Pancreas (tissue), 10 donors: ENCODE data around the gene CCDC51. TPM values are rescaled to one million over a fixed set of nuclear protein-coding genes. Genes with fewer than 3 reads are reported as not detected.

ENCODE experiments used
- ATAC-seq, 4 donors: fragments of 200-7000 bp; cut with Tn5 transposase; one replicate each; pipeline versions ENCODE4 v1.8.0 to v1.9.1; 2020; ENCODE audit warnings: mild to moderate bottlenecking in 4 of 4, moderate library complexity in 4 of 4
- DNase-seq, 6 donors: peaks; one replicate each; pipeline ENCODE4 v3.0.0-alpha.2; 2020
- FAIRE-seq: peaks from 2 replicates; lab custom pipeline; 2012; peaks lifted over from hg19 to GRCh38; lab: Jason Lieb, UNC
- H3K27ac ChIP-seq, 4 donors: fragments of 200-600 bp; sonication (generic); 1 replicate in 3 of 4; 2 replicates in 1 of 4; pipeline versions ENCODE4 v1.5.0 to v1.8.0; 2020
- H3K27me3 ChIP-seq, 4 donors: fragments of 200-600 bp; one replicate each; pipeline ENCODE4 v1.8.0; 2021
- H3K36me3 ChIP-seq, 3 donors: fragments of 200-600 bp; sonication (generic) in 1 of 3; one replicate each; pipeline versions ENCODE4 v1.5.0 to v1.8.0; 2020 to 2021
- H3K4me1 ChIP-seq, 3 donors: fragments of 200-600 bp; one replicate each; pipeline ENCODE4 v1.8.0; 2021
- H3K4me3 ChIP-seq, 4 donors: fragments of 200-600 bp; sonication (generic) in 2 of 4; one replicate each; pipeline versions ENCODE4 v1.5.0 to v1.8.0; 2020 to 2021
- H3K9me3 ChIP-seq, 4 donors: fragments of 200-600 bp; one replicate each; pipeline ENCODE4 v1.8.0; 2021
- WGBS, 2 donors: extraction: QIAGEN DNeasy Blood & Tissue Kit; methylation state at CpG; one replicate each; pipeline ENCODE4 v1.1.7; 2013; 5-methylcytosine and 5-hydroxymethylcytosine counted together
- intact Hi-C, 3 donors: fragments of 100-400 bp; cut with DNase I; formaldehyde crosslinking; loops; one replicate each; pipeline versions ENCODE4 v1.11.1 to v1.14.2; 2022
- polyA plus RNA-seq, 2 donors: library from polyadenylated mRNA; stranded (reverse); fragments of 200-250 nt; gene quantifications; one replicate each; pipeline ENCODE4 v1.2.3, GENCODE V29; 2013
- total RNA-seq, 6 donors: library from RNA; stranded (reverse); fragmentation: NEBNext Ultra II Directional in 4 of 6; extraction: Animal tissue kit (Norgen Biotek cat#: 25700) in 4 of 6; gene quantifications; one replicate each; pipeline versions ENCODE4 v1.2.1 to v1.2.4, GENCODE V29; 2021 to 2023
- TF ChIP-seq, protein P1 (sequence below), 4 donors: fragments of 200-600 bp; sonication (generic) in 3 of 4; IDR thresholded peaks; one replicate each; pipeline versions ENCODE4 v1.5.0 to v1.8.0; 2021; ENCODE audit warnings: antibody characterized with exemption in 4 of 4
- donor health status: healthy with polysubstance abuse.
- donor health status: DM: no; HTN: no; CAD: no; lungs with moderate emphysema.
- donor health status: DM: no; HTN: no; CAD: no.
- donor health status: control.
- donor health status: control.
- donor health status: Bipolar disorder and iron deficiency.
- donor health status: DM: yes; HTN: yes; CAD: no.
- donor health status: DM: no; HTN: no; CAD: no.
- donor health status: DM: no; HTN: no; CAD: no.
- donor health status: DM: yes; HTN: yes; CAD: no.

CCDC51 gene
- total and polyA plus RNA-seq, 8 donors = 1.6 to 5.8 (median 3.3) TPM

DNA sequence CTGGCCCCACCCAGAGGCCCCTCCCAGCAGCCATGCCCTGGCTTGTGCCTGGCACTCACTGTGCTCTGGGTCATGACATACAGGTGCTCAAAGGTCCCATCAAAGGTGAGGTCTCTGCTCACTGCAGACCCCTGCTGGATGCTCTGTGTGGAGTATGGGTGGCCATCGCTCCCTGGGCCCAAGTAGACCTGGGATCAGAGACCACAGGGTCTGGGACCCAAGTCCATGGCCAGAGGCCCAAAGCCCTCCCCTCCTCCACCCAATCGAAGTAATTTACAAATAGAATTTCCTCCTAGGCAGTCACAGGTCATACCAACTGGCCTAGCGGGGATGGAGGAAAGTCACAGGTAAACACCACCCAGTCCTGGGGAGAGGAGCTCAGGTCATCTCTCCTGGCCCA lies 17.6 kb downstream of the CCDC51 start:
- Histone ChIP-seq H3K27ac (no peak overlapping the region), H3K9me3 (no peaks in the 10 kb centered on the region), H3K27me3 (no peaks in the 10 kb centered on the region), H3K36me3 (peaks cover 0 to 18% (median 16%) of the 10 kb centered on the region in 3 donors), H3K4me3 (no peak overlapping the region), H3K4me1 (peaks cover 0 to 4% (median 0%) of the 10 kb centered on the region in 3 donors)
- FAIRE-seq = no peak
- no peak for ATAC-seq
- intact Hi-C loops = no loop called here
- WGBS, 2 donors = 65 to 74% methylated on average over 3 of the region's 3 CpGs
- DNase-seq = no peak
- TF ChIP-seq, protein P1, sequence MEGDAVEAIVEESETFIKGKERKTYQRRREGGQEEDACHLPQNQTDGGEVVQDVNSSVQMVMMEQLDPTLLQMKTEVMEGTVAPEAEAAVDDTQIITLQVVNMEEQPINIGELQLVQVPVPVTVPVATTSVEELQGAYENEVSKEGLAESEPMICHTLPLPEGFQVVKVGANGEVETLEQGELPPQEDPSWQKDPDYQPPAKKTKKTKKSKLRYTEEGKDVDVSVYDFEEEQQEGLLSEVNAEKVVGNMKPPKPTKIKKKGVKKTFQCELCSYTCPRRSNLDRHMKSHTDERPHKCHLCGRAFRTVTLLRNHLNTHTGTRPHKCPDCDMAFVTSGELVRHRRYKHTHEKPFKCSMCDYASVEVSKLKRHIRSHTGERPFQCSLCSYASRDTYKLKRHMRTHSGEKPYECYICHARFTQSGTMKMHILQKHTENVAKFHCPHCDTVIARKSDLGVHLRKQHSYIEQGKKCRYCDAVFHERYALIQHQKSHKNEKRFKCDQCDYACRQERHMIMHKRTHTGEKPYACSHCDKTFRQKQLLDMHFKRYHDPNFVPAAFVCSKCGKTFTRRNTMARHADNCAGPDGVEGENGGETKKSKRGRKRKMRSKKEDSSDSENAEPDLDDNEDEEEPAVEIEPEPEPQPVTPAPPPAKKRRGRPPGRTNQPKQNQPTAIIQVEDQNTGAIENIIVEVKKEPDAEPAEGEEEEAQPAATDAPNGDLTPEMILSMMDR (IDR thresholded peaks at IDR 0.05) = no peak

DNA sequence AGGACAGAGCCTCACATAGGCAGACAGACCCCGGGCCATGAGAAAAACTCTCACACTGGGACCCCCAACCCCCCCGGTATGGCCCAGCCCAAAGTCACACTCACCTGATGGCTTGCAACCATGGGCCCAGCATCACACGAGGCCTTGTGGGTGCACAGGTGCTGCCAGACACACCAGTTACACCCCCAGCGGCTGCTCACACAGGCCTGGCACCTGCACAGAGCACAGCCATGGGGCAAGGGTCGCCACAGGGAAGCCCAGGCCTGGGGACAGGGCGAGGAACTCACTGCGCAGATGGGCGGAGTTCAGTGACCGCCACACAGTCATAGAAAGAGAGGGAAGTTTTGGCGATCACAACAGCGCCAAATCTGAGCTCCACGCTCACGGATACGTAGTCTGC lies 19.4 kb downstream of the CCDC51 start:
- no peak overlapping the region for H3K27ac ChIP-seq
- no peak overlapping the region for H3K4me3 ChIP-seq
- H3K9me3 ChIP-seq = no peaks in the 10 kb centered on the region
- whole genome bisulfite sequencing, 2 donors = 87 to 89% methylated on average over 14 of the region's 14 CpGs
- no peaks in the 10 kb centered on the region for H3K27me3 ChIP-seq
- DNase-seq (no peak), ATAC-seq (no peak), FAIRE-seq (no peak)
- TF ChIP-seq, protein P1 (IDR thresholded peaks at IDR 0.05) = no peak
- H3K36me3 ChIP-seq = peaks cover 0 to 31% (median 21%) of the 10 kb centered on the region in 3 donors
- no peaks in the 10 kb centered on the region for H3K4me1 ChIP-seq
- intact Hi-C loops = no loop called here

DNA sequence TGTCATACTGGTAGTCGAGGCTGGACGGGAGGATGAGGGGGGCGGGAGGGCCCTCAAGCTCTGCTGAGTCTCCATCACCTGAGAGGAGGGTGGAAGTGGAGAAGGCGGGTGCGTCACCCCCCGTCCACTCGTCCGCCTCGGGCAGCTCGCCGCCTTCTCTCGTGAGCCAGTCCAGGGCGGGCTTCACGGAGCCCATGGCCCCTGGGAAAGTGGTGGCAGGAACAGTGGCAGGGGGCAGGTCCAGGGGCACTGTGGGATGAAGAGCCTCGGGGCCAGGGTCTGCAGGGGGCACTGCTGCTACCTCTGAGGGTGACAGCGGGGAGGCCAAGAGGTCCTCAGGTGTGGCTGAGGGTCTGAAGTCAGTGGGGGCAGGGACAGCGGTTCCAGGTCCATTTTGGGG lies 20.3 kb downstream of the CCDC51 start:
- WGBS, 2 donors = 91% methylated on average over 17 of the region's 17 CpGs
- peaks cover 0 to 39% (median 25%) of the 10 kb centered on the region in 3 donors for H3K36me3 ChIP-seq
- no peaks in the 10 kb centered on the region for H3K9me3 ChIP-seq
- no peak overlapping the region for H3K4me3 ChIP-seq
- FAIRE-seq = no peak
- DNase-seq = no peak
- ATAC-seq = no peak
- intact Hi-C loops = no loop called here
- no peaks in the 10 kb centered on the region for H3K4me1 ChIP-seq
- no peaks in the 10 kb centered on the region for H3K27me3 ChIP-seq
- H3K27ac ChIP-seq = no peak overlapping the region
- TF ChIP-seq, protein P1 (IDR thresholded peaks at IDR 0.05) = no peak

DNA sequence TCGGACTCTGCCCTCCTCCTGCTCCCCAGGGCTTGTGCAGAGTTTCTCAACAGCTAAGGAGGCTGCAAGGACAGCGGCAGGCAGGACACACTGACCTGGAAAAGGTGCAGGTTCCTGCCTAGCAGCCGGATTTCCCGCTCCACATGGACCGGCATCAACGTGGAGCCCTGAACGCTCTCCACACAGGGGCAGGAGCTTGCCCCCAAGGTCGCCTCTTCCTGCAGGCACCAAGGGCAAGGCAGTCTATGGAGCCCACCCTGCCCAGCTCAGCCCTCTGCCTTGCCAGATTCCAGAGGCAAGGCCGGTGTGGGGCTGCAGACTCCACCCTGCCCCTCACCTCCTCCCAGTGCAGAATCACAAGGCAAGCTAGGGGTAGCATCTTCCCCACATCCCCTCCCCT lies 20.8 kb downstream of the CCDC51 start:
- Histone ChIP-seq H3K4me3 (no peak overlapping the region), H3K27me3 (no peaks in the 10 kb centered on the region), H3K27ac (no peak overlapping the region), H3K9me3 (no peaks in the 10 kb centered on the region), H3K4me1 (no peaks in the 10 kb centered on the region), H3K36me3 (peaks cover 0 to 44% (median 25%) of the 10 kb centered on the region in 3 donors)
- DNase-seq = peak in 1 of 6 donors; percentile 8
- TF ChIP-seq, protein P1 (IDR thresholded peaks at IDR 0.05) = no peak
- ATAC-seq = no peak
- intact Hi-C loops = no loop called here
- no peak for FAIRE-seq
- 88 to 94% methylated on average over 9 of the region's 9 CpGs for WGBS, 2 donors

DNA sequence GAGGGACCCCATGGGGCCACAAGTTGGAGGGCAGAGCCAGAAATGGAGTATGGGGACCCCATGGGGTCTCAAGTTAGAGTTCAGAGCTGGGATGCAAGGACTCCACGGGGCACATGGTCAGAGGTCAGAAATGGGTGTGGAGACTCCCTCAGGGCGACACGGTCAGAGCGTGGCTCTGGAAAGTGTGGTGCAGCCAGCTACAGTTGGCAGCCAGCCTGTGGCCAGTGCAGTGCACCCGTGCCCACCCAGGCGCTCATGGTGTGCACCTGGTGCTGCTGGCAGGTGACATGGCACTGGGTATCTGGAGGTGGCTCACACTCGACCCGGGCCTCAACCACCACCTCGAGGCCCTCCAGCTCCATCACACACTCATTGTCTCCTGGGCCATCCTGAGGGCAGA lies 21.3 kb downstream of the CCDC51 start:
- Histone ChIP-seq H3K36me3 (peaks cover 0 to 47% (median 25%) of the 10 kb centered on the region in 3 donors), H3K9me3 (no peaks in the 10 kb centered on the region), H3K27ac (no peak overlapping the region), H3K27me3 (no peaks in the 10 kb centered on the region), H3K4me1 (no peaks in the 10 kb centered on the region), H3K4me3 (no peak overlapping the region)
- intact Hi-C loops = no loop called here
- TF ChIP-seq, protein P1 (IDR thresholded peaks at IDR 0.05) = no peak
- DNase-seq = peak in 1 of 6 donors; percentile 28
- FAIRE-seq = no peak
- WGBS, 2 donors = 88 to 93% methylated on average over 9 of the region's 9 CpGs
- ATAC-seq = no peak
